HepG2 (cell line): ENCODE measurements around the gene RHBDD1. TPM values are rescaled to one million over a fixed set of nuclear protein-coding genes. Genes with fewer than 3 reads are reported as not detected.

Experiments used
- ATAC-seq: fragments of 200-7000 bp; cut with Tn5 transposase; 3 replicates; pipeline ENCODE4 v1.9.1; 2020; ENCODE audit warnings: mild to moderate bottlenecking, moderate library complexity
- BruUV-seq: library from RNA; stranded (reverse); fragments of 400-500 nt; replicated peaks from 2 replicates; lab custom pipeline; 2021; lab: Mats Ljungman, UMichigan
- CTCF ChIA-PET: fragments of 300-600 bp; formaldehyde crosslinking; extraction: SDS; loops from one replicate; lab custom pipeline; 2021; ENCODE audit warnings: low total read pairs, inconsistent platforms, low intra/inter-chr PET ratio; lab: Yijun Ruan, JAX
- POLR2A ChIA-PET: fragments of 350-600 bp; sonication (Branson Sonifier 250); formaldehyde crosslinking; loops from one replicate; lab custom pipeline; 2020; ENCODE audit warnings: antibody characterized with exemption, inconsistent platforms; lab: Yijun Ruan, JAX
- DNase-seq: peaks from one replicate; pipeline ENCODE4 v3.0.0-alpha.2; 2015; ENCODE audit warnings: low spot score
- FAIRE-seq: peaks from 3 replicates; lab custom pipeline; 2011; peaks lifted over from hg19 to GRCh38; lab: Jason Lieb, UNC
- H2AFZ ChIP-seq: one replicate; pipeline ENCODE4 v1.6.1; 2011; ENCODE audit warnings: low read length, inconsistent platforms
- H3K27ac ChIP-seq: fragments of 300-600 bp; 3 replicates; pipeline ENCODE4 v1.8.0; 2011; ENCODE audit warnings: mixed run types, mild to moderate bottlenecking, mixed read lengths, low read length, inconsistent platforms; ENCODE audit not compliant: insufficient read depth; ENCODE audit errors: extremely low read length
- H3K27me3 ChIP-seq, 2 experiments: fragments of 200-600 bp in 1 of 2; 2 replicates in 1 of 2; 3 replicates in 1 of 2; pipeline versions ENCODE4 v1.6.0 to v1.8.0; 2011; ENCODE audit warnings: low read length in 2 of 2, mild to moderate bottlenecking in 2 of 2, moderate library complexity in 2 of 2, inconsistent platforms in 1 of 2; ENCODE audit not compliant: insufficient read depth in 2 of 2, control insufficient read depth in 1 of 2
- H3K36me3 ChIP-seq, 2 experiments: fragments of 200-600 bp in 1 of 2; replicated peaks in 1 of 2; 2 replicates in 1 of 2; 3 replicates in 1 of 2; pipeline versions ENCODE4 v1.5.1 to v1.8.0; 2011; ENCODE audit warnings: low read length in 2 of 2, inconsistent platforms in 1 of 2; ENCODE audit not compliant: insufficient read depth in 2 of 2, control insufficient read depth in 1 of 2
- H3K4me1 ChIP-seq: 2 replicates; pipeline ENCODE4 v1.5.1; 2012; ENCODE audit warnings: low read length, inconsistent platforms; ENCODE audit not compliant: insufficient read depth
- H3K4me2 ChIP-seq: 2 replicates; pipeline ENCODE4 v1.6.0; 2011; ENCODE audit warnings: low read depth, low read length, inconsistent platforms
- H3K4me3 ChIP-seq, 3 experiments: fragments of 200-600 bp in 1 of 3; sonication (generic), shearing (Covaris generic) in 1 of 3; replicated peaks in 1 of 3; 2 replicates each; pipeline ENCODE4 v1.5.1; 2011 to 2016; ENCODE audit warnings: low read length in 3 of 3, inconsistent platforms in 2 of 3, low read depth in 2 of 3, mild to moderate bottlenecking in 2 of 3, control low read depth in 1 of 3, mixed read lengths in 1 of 3; ENCODE audit not compliant: insufficient read depth in 1 of 3
- H3K79me2 ChIP-seq: one replicate; pipeline ENCODE4 v1.6.1; 2011; ENCODE audit warnings: low read length, inconsistent platforms; ENCODE audit not compliant: insufficient read depth
- H3K9ac ChIP-seq: 2 replicates; pipeline ENCODE4 v1.6.0; 2011; ENCODE audit warnings: mild to moderate bottlenecking, low read depth, low read length, inconsistent platforms; ENCODE audit not compliant: insufficient read depth
- H3K9me3 ChIP-seq: 2 replicates; pipeline ENCODE4 v1.5.1; 2012; ENCODE audit warnings: mild to moderate bottlenecking, low read length
- H4K20me1 ChIP-seq: 2 replicates; pipeline ENCODE4 v1.6.0; 2011; ENCODE audit warnings: inconsistent platforms, mild to moderate bottlenecking, low read length, moderate library complexity; ENCODE audit not compliant: insufficient read depth
- CEBPB ChIP-seq: IDR thresholded peaks from 2 replicates; pipeline ENCODE4 v1.6.1; 2011; ENCODE audit warnings: low read depth, low read length, improper control_type of control experiment, borderline replicate concordance
- HHEX ChIP-seq: IDR thresholded peaks from 2 replicates; pipeline ENCODE4 v1.6.1; 2016; ENCODE audit warnings: control low read depth
- HOXA3 ChIP-seq: sonication (generic); formaldehyde crosslinking; IDR thresholded peaks from 2 replicates; pipeline ENCODE4 v1.5.0; 2020; ENCODE audit warnings: missing genetic modification reagents
- KLF11 ChIP-seq: IDR thresholded peaks from 2 replicates; pipeline ENCODE4 v1.6.1; 2016; ENCODE audit warnings: missing compliant biosample characterization
- NRL ChIP-seq: sonication (generic); formaldehyde crosslinking; IDR thresholded peaks from 2 replicates; pipeline ENCODE4 v1.5.0; 2020; ENCODE audit warnings: missing genetic modification reagents, mild to moderate bottlenecking, moderate library complexity, borderline replicate concordance
- RBM22 ChIP-seq: fragments of 200-400 bp; formaldehyde crosslinking; optimal IDR thresholded peaks from 2 replicates; pipeline ENCODE3; 2017; ENCODE audit warnings: mild to moderate bottlenecking, low read length, moderate library complexity
- TRIM24 ChIP-seq: sonication (generic); formaldehyde crosslinking; IDR thresholded peaks from 2 replicates; pipeline ENCODE4 v1.8.0; 2022; ENCODE audit warnings: mild to moderate bottlenecking, missing genetic modification reagents
- ZNF770 ChIP-seq: sonication (generic); formaldehyde crosslinking; IDR thresholded peaks from 2 replicates; pipeline ENCODE4 v1.5.0; 2020; ENCODE audit warnings: mild to moderate bottlenecking, missing genetic modification reagents
- WGBS: methylation state at CpG from one replicate; pipeline ENCODE4 v1.1.6; 2017; ENCODE audit warnings: low lambda C conversion rate; 5-methylcytosine and 5-hydroxymethylcytosine counted together
- in situ Hi-C: cut with HindIII; loops from 2 replicates; pipeline ENCODE4 v1.10.0; 2017; ENCODE audit warnings: low pct_unique_long_range_greater_than_20kb; ENCODE audit not compliant: extremely low pct_ligation_motif_present
- intact Hi-C: fragments of 100-400 bp; cut with micrococcal nuclease; formaldehyde crosslinking; loops from one replicate; pipeline ENCODE4 v1.10.0; 2022; ENCODE audit not compliant: unreplicated experiment
- polyA plus RNA-seq, 8 experiments: library from polyadenylated mRNA; depleted of rRNA in 3 of 8; stranded (reverse) in 7 of 8; unstranded in 1 of 8; fragments of >200 nt; fragmentation: Illumina TruSeq in 4 of 8; extraction: Trizol in 4 of 8; gene quantifications; 2 replicates each; pipeline versions ENCODE4 v1.2.1 to v1.2.3, GENCODE V29; 2011 to 2016; ENCODE audit warnings: low read depth in 4 of 8, missing spikeins in 1 of 8, mixed read lengths in 1 of 8; ENCODE audit not compliant: insufficient read depth in 1 of 8
- total RNA-seq, 5 experiments: library from RNA; depleted of rRNA; stranded (reverse); fragments of >200 nt; fragmentation: Illumina TruSeq; extraction: Trizol; gene quantifications; 2 replicates each; pipeline ENCODE4 v1.2.3, GENCODE V29; 2016; ENCODE audit warnings: low read depth in 1 of 5

The RHBDD1 gene
- total and polyA plus RNA-seq, 2 of the 13 experiments (the other 11 are each of a cell fraction or from before 2014, with no cell fraction given) = 8.2 to 9.5 TPM

- intact Hi-C loops = no loop called here
- 48% methylated on average over 5 of the region's 5 CpGs for WGBS
- BruUV-seq = no TSS peak
- Histone ChIP-seq H4K20me1 (no peaks in the 10 kb centered on the region), H3K9me3 (no peaks in the 10 kb centered on the region), H3K4me3 (no peak overlapping the region), H3K27me3 (no peaks in the 10 kb centered on the region), H3K36me3 (no peaks in the 10 kb centered on the region), H3K27ac (no peak overlapping the region), H3K9ac (no peak overlapping the region), H3K4me2 (no peak overlapping the region), H3K4me1 (no peaks in the 10 kb centered on the region), H3K79me2 (no peaks in the 10 kb centered on the region), H2AFZ (no peak overlapping the region)
- POLR2A ChIA-PET = no interaction called here
- in situ Hi-C loops = no loop called here
- ATAC-seq (peak; percentile 26; the same call in 1 of the 3 replicates), FAIRE-seq (no peak), DNase-seq (no peak)
- CTCF ChIA-PET = no interaction called here
- TF ChIP-seq CEBPB (peak; percentile 46; the same call in 1 of the 2 replicates), ZNF770 (CRISPR knock-in tag) (no peak), RBM22 (no peak), TRIM24 (CRISPR knock-in tag) (no peak), HOXA3 (CRISPR knock-in tag) (no peak), KLF11 (CRISPR knock-in tag) (no peak), NRL (no peak), HHEX (CRISPR knock-in tag) (no peak)
Observed at GRCh38 chr2:226869371-226869770, 33.5 kb downstream of the RHBDD1 start.
